HG02571 (cell line): ENCODE measurements around the gene RGS3.
"Not testable (repeated sequence)": the region's sequence is repeated elsewhere in the genome, so short reads cannot be mapped to it uniquely, and the experiment has no call there.

Experiments
- ATAC-seq: cut with Tn5 transposase; IDR thresholded peaks from one replicate; pipeline ENCODE4 v1.9.1; 2021; ENCODE audit warnings: mild to moderate bottlenecking, moderate library complexity; ENCODE audit not compliant: unreplicated experiment

Gene RGS3

GRCh38 chr9:113463418-113464285 lies at the start of gene RGS3:
Gene RGS3 (plus strand): TSS chr9:113463727. CDS start chr9:113463803, 76 bp downstream.
- no peak for ATAC-seq

DNA sequence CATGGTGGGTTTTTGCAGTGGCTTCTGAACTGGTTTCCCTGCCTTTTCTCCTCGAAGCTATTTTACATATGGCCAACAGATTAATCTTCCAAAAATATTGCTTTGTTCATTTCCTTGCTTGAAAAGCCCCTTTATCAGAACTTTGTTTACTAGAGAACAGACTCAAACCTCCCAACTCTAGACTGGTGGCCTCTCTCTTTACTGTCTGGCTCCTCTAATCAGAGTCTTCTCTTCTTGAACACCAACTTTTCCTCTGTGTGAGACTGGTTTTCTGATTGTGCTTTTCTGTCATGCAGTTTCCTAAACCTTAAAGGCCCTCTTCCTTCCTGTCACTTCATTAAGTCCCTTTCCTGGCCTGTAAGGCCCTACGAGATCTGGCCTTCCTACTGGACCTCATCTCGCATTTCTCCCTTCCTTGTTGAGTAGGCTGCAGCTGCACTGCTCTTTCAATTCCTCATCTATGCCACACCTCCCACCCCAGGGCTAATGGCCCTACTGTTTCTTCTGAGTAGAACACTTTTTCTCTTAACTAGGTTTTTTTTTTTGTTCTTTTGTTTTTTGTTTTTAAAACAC lies 47.3 kb upstream of the RGS3 start:
- ATAC-seq, result peak; percentile 99

DNA sequence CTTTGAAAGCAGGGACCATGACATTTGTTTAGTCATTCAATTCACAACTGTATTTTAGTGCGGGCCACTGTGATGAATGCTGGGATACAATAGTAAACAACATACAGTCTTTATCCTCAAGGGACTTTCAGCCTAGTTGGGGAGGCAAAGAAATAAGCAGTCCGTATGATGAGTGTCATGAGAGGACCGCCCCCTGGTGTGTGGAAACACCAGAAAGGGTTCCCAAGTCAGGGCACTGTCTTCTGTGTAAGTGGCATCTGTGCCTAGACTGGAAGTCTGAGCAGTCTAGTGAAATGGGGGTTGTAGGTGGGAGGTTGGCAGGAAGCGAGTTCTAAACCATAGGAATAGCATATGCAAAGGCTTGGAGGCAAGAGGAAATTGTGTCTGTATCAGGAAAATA lies 46.2 kb upstream of the RGS3 start:
- ATAC-seq, result no peak

- no peak for ATAC-seq
These were observed 41.8 kb upstream of the RGS3 start for GRCh38 chr9:113421726-113422125.

- no peak for ATAC-seq
These were observed 38.5 kb upstream of the RGS3 start for GRCh38 chr9:113425072-113425471.

- no peak for ATAC-seq
These were observed 36.8 kb upstream of the RGS3 start for GRCh38 chr9:113426701-113427100.

DNA sequence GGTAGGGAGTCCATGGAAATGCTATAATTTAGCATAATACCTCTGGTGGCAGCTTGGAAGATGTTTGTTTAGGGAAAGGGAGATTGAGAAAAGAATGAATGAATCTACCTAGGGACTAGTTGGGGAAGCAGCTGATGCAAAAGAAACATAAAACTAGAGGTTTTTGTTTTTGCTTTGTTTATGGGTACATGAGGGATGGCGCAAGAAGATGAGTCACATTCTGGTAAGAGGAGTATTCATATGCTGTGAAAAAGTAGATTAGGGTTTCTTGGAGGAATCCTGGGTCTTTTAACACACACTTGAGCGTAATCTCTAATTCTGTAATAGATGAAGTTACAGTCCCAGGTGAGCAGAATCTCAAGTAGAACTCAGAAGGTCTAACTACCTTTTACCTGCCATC lies 35.9 kb upstream of the RGS3 start:
- no peak for ATAC-seq

GRCh38 chr9:113428062-113428615 lies 35.4 kb upstream of the RGS3 start:
- no peak for ATAC-seq

DNA sequence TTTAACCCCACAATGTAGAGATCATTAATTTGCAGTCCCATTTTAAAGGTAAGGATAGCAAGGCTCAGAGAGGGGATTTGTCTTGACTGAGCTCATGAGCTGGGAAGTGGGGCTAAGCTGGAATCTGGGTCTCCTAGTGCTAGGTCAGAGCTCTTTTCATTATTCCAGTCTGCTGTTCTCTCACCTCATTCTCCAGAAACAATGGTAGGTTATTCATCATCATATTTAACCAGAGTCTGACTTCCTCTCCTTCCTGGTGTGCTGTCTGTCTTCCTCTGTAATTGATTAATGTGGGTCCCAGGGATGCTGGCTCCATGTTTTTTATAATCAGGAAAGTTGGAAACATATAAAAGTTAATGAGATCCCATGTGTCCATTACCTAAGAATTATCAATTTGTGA lies 32.3 kb upstream of the RGS3 start:
- no peak for ATAC-seq

GRCh38 chr9:113436728-113437515 lies 26.6 kb upstream of the RGS3 start:
- no peak for ATAC-seq

DNA sequence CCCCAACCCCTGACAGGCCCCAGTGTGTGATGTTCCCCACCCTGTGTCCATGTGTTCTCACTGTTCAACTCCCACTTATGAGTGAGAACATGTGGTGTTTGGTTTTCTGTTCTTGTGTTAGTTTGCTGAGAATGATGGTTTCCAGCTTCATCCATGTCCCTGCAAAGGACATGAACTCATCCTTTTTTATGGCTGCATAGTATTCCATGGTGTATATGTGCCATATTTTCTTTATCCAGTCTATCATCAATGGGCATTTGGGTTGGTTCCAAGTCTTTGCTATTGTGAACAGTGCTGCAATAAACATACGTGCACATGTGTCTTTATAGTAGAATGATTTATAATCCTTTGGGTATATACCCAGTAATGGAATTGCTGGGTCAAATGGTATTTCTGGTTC lies 25.8 kb upstream of the RGS3 start:
- ATAC-seq, result not testable (repeated sequence)

DNA sequence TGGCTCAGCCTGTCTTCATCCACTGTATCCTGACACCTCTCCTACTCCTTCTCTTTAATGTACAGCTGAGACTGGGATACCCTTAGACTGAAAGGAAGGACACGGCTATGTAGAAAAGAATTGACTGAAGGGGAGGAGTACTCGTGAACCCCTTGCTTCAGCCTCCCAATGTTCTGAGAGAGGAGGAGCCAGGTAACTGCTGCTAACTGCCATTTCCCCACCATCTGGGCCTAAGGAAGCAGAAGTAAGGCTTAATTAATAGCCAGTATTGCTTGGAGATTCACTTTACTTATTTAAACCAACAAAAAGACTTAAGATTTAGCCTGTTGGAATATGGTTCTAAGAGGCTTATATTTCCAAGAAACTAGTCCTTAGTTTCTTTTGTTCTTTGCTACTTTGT lies 18.8 kb upstream of the RGS3 start:
- ATAC-seq, result no peak

- ATAC-seq, result no peak
These were observed 17.2 kb upstream of the RGS3 start for GRCh38 chr9:113446323-113446740.

DNA sequence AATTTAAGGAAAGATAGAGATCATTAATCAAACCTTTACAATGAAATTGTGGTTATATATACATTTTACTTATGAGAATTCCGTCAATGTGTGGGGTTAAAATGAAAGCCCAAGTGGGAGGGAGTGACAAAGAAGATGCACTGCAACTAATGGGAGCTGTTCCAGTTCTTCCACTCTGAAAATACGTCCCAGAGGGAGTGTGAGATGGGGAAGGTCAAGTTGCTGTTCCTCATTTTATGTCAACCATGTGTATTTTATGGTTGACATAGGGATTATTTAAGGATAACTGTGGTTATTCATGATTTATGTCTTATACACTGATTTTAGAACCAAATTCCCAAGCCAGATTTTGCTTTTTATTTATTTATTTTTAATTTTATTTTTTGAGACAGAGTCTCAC lies 14.2 kb upstream of the RGS3 start:
- ATAC-seq, result no peak

DNA sequence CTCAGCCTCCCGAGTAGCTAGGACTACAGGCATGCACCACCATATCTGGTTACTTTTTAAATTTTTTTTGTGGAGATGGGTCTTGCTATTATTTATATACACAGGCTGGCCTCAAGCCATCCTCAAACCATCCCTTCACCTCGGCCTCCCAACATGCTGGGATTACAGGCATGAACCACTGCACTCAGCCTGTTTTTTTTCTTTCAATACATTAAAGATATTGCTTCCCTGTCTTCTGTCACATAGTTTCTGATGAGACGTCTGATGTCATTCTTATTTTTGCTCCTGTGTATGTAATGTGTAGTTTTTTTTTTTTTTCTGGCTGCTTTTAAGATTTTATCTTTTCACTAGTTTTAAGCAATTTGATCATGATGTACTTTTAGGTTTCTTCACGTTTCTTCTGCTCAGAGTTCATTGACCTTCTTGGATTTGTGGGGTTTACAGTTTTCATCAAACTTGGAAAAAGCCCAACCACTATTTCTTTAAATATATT lies 11.4 kb upstream of the RGS3 start:
- no peak for ATAC-seq

DNA sequence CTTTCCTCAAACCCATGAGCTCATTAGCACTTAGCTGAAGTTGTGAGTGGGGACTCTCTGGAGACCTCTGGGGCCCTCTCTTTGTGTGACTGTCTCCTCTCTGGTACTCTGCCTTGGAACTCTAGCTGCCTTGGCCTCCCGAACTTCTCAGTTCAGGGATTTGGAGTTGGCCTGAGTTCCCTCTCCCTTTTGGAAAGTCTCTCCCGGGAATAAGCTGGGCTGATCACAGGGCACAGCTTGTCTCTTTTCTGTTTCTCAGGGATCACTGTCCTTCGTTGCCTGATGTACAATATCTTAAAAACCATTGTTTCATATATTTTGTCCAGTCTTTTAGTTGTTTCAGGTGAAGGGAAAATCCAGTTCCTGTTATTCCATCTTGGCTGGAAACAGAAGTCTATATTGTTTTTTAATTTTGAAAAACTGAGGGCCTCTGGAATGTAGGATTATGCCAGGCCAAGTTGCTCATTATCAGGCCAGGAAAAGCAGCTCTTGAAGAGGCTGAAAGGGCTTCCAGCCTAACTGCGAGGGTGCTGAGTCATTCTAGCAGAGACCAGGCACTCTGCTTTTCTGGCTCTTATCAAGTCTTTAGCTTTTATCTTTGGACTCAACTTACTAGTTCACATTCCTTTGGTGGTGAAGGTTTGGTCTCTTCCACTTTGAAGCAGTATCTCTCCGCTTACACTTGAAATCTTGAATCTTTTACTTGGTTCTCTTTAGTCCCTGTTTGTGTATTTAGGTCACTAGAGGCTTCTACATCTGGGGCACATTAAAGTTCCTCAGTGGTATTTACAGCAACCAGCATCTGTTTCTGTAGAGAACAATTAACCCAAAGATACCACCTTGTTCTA lies 8.4 kb upstream of the RGS3 start:
- ATAC-seq, result no peak

GRCh38 chr9:113456235-113456634 lies 7.3 kb upstream of the RGS3 start:
- no peak for ATAC-seq

DNA sequence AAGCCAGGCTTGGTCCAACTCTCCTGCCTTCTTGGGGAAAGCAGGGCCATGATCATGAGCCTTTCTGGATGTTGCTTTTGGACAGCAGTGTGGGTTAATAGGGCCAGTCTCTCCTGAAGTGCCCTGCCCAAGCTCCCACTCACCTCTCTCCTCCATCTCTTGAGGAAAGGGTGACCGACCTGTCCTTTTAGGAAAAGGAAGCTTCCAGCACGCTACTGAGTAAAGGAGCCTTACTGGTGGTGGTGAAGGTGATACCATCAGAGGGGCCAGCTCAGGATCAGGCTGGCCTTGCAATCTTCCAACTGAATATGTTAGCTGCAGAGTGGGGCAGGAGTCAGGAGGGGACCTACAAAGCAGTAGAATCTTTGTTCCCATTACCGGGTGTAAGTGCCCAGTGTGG lies 2.2 kb upstream of the RGS3 start:
- ATAC-seq, result no peak

DNA sequence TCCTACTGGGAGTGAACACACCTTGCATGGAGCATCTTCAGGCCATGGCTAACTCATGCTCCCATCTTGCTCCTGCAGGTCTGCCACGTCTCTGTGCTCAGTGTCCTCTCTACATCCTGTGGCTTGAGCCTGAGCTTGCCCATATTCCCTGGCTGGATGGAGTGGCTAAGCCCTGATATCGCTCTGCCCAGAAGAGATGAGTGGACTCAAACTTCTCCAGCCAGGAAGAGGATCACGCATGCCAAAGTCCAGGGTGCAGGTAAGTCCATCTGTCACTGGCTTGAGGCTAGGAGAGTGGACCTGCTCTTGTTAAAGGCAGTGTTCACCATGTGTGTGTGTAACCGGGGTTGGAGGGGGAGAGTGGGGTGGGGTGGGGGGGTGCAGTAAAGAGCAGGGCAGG lies 1.6 kb upstream of the RGS3 start:
- no peak for ATAC-seq

DNA sequence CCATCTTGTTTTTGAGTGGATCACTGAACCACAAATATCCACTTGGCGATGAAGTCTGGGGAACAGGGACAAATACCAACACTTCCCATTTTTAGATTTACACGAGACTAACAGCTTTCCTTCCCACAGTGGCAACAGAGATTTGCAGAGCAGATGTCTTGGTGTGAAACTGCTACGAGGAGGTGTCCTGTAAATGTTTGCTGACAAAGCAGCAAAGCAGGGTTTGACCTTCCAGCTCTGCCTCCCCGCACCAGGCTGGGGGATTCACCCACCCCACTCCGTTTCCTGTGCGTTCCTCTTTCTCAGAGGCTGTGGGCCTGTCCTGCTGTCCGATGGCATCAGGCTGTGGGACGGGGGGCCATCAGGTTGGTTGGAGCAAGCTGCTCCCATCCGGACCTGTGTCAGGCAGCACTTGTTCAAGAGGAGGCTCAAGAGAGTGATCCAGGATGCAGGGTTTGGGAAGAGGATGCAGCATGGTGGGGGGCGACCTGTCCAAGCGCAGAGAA lies 693 bp upstream of the RGS3 start:
- no peak for ATAC-seq
